GM10248 (cell line): Measurements from ENCODE around the gene SFTPD.
A peak's percentile ranks its signal among the peaks of the same experiment; 100 is the strongest.
"Not testable (repeated sequence)": the region's sequence is repeated elsewhere in the genome, so short reads cannot be mapped to it uniquely, and the experiment has no call there.

Source experiments
- CTCF ChIA-PET: fragments of 300-600 bp; sonication (Branson Sonifier 250); formaldehyde crosslinking; extraction: SDS; loops from one replicate; lab custom pipeline; 2021; ENCODE audit warnings: antibody characterized with exemption; lab: Yijun Ruan, JAX
- POLR2A ChIA-PET: fragments of 350-650 bp; sonication (Branson Sonifier 250); formaldehyde crosslinking; extraction: SDS; loops from one replicate; lab custom pipeline; 2020; ENCODE audit warnings: antibody characterized with exemption; lab: Yijun Ruan, JAX
- DNase-seq: peaks from one replicate; pipeline ENCODE4 v3.0.0; 2012; ENCODE audit errors: extremely low spot score
- CTCF ChIP-seq: IDR thresholded peaks from 2 replicates; pipeline ENCODE4 v1.5.1; 2012; ENCODE audit warnings: mild to moderate bottlenecking, low read depth; ENCODE audit errors: extremely low read depth, missing control alignments, control extremely low read depth

SFTPD gene

GRCh38 chr10:79910836-79911235, 38.1 kb downstream of the SFTPD start:
- ChIA-PET CTCF (interaction anchor here (1.3 kb wide), 1 partner anchor 10 kb away, joined by 3 read pairs; no protein-coding TSS in a partner anchor), POLR2A (no interaction called here)
- no peak for TF ChIP-seq CTCF
- DNase-seq = no peak

- POLR2A ChIA-PET = no interaction called here
- no peak for TF ChIP-seq CTCF
- CTCF ChIA-PET = interaction anchor here (1.3 kb wide), 1 partner anchor 10 kb away, joined by 3 read pairs; no protein-coding TSS in a partner anchor
- no peak for DNase-seq
These were observed 38.6 kb downstream of the SFTPD start for GRCh38 chr10:79910344-79910743.

GRCh38 chr10:79905322-79906314, 43.3 kb downstream of the SFTPD start:
- ChIA-PET CTCF (no interaction called here), POLR2A (no interaction called here)
- no peak for TF ChIP-seq CTCF
- no peak for DNase-seq

GRCh38 chr10:79904671-79905321, 44.1 kb downstream of the SFTPD start:
- POLR2A ChIA-PET = no interaction called here
- CTCF ChIA-PET = no interaction called here
- peak; percentile 41 for DNase-seq
- TF ChIP-seq CTCF = no peak

- POLR2A ChIA-PET, CTCF ChIA-PET, DNase-seq: not testable (repeated sequence)
These were observed 47.3 kb downstream of the SFTPD start for GRCh38 chr10:79901571-79901970.

- ChIA-PET CTCF (no interaction called here), POLR2A (no interaction called here)
- no peak for TF ChIP-seq CTCF
- no peak for DNase-seq
These were observed 50.1 kb downstream of the SFTPD start for GRCh38 chr10:79898597-79899325.

GRCh38 chr10:79892896-79893295, 56.0 kb downstream of the SFTPD start:
- DNase-seq, CTCF ChIA-PET, POLR2A ChIA-PET: not testable (repeated sequence)
